Measurements from ENCODE around the gene POU2AF3.
"Not testable (repeated sequence)": the region's sequence is repeated elsewhere in the genome, so short reads cannot be mapped to it uniquely, and the experiment has no call there.

POU2AF3 gene

GRCh38 chr11:111301004-111301841 is 2.9 kb downstream of the POU2AF3 start:
- DNase-seq (ENCODE audit: low spot score): no peak

GRCh38 chr11:111301842-111302118 is 3.4 kb downstream of the POU2AF3 start:
- no peak for DNase-seq (ENCODE audit: low spot score)

GRCh38 chr11:111302298-111302697 is 4.0 kb downstream of the POU2AF3 start:
- no peak for DNase-seq (ENCODE audit: low spot score)

- no peak for DNase-seq (ENCODE audit: low spot score)
These were observed 5.1 kb downstream of the POU2AF3 start for GRCh38 chr11:111303461-111303860.

- DNase-seq (ENCODE audit: low spot score): no peak
These were observed 6.9 kb downstream of the POU2AF3 start for GRCh38 chr11:111305162-111305802.

- DNase-seq (ENCODE audit: low spot score): no peak
These were observed 7.5 kb downstream of the POU2AF3 start for GRCh38 chr11:111305876-111306275.

GRCh38 chr11:111306321-111306720 is 8.0 kb downstream of the POU2AF3 start:
- no peak for DNase-seq (ENCODE audit: low spot score)

GRCh38 chr11:111307472-111308108 is 9.2 kb downstream of the POU2AF3 start:
- no peak for DNase-seq (ENCODE audit: low spot score)

GRCh38 chr11:111308140-111308539 is 9.8 kb downstream of the POU2AF3 start:
- no peak for DNase-seq (ENCODE audit: low spot score)

- no peak for DNase-seq (ENCODE audit: low spot score)
These were observed 11.0 kb downstream of the POU2AF3 start for GRCh38 chr11:111309215-111309915.

- no peak for DNase-seq (ENCODE audit: low spot score)
These were observed 11.7 kb downstream of the POU2AF3 start for GRCh38 chr11:111310088-111310487.

- no peak for DNase-seq (ENCODE audit: low spot score)
These were observed 12.4 kb downstream of the POU2AF3 start for GRCh38 chr11:111310723-111311122.

- no peak for DNase-seq (ENCODE audit: low spot score)
These were observed 13.7 kb downstream of the POU2AF3 start for GRCh38 chr11:111312076-111312475.

- DNase-seq (ENCODE audit: low spot score): no peak
These were observed 20.9 kb downstream of the POU2AF3 start for GRCh38 chr11:111319296-111319695.

- not testable (repeated sequence) for DNase-seq (ENCODE audit: low spot score)
These were observed 21.9 kb downstream of the POU2AF3 start for GRCh38 chr11:111320199-111320598.

GRCh38 chr11:111320728-111321568 is 22.6 kb downstream of the POU2AF3 start:
- DNase-seq (ENCODE audit: low spot score): no peak

GRCh38 chr11:111322534-111322933 is 24.2 kb downstream of the POU2AF3 start:
- no peak for DNase-seq (ENCODE audit: low spot score)

GRCh38 chr11:111324277-111324720 is 26.0 kb downstream of the POU2AF3 start:
- DNase-seq (ENCODE audit: low spot score): no peak

GRCh38 chr11:111325259-111325658 is 26.9 kb downstream of the POU2AF3 start:
- DNase-seq (ENCODE audit: low spot score): no peak

- no peak for DNase-seq (ENCODE audit: low spot score)
These were observed 28.5 kb downstream of the POU2AF3 start for GRCh38 chr11:111326824-111327223.

GRCh38 chr11:111327908-111328624 is 29.7 kb downstream of the POU2AF3 start:
- no peak for DNase-seq (ENCODE audit: low spot score)
